GM12878 (cell line): ENCODE data around the gene SUPT3H. TPM values are rescaled to one million over a fixed set of nuclear protein-coding genes. Genes with fewer than 3 reads are reported as not detected.

Experiments
- ATAC-seq: fragments of 200-7000 bp; cut with Tn5 transposase; 3 replicates; pipeline ENCODE4 v1.9.1; 2020; ENCODE audit warnings: mild to moderate bottlenecking, moderate library complexity
- BruUV-seq: library from RNA; stranded (reverse); fragments of 400-500 nt; replicated peaks from 2 replicates; lab custom pipeline; 2021; lab: Mats Ljungman, UMichigan
- CTCF ChIA-PET: fragments of 300-600 bp; sonication (Branson Sonifier 250); formaldehyde crosslinking; extraction: SDS; loops from one replicate; lab custom pipeline; 2021; ENCODE audit warnings: inconsistent platforms; lab: Yijun Ruan, JAX
- POLR2A ChIA-PET: fragments of 350-600 bp; formaldehyde crosslinking; extraction: SDS; loops from one replicate; lab custom pipeline; 2021; ENCODE audit warnings: inconsistent platforms; lab: Charles Lee
- RAD21 ChIA-PET: fragments of 300-600 bp; sonication (Branson Sonifier 250); formaldehyde crosslinking; loops from one replicate; lab custom pipeline; 2023; ENCODE audit warnings: antibody characterized with exemption; ENCODE audit not compliant: unreplicated experiment; lab: Charles Lee
- SMC1A ChIA-PET: fragments of 300-600 bp; sonication (Branson Sonifier 250); formaldehyde crosslinking; loops from one replicate; lab custom pipeline; 2023; ENCODE audit not compliant: unreplicated experiment, uncharacterized antibody; lab: Charles Lee
- DNase-seq: peaks from one replicate; pipeline ENCODE4 v3.0.0-alpha.2; 2011; ENCODE audit warnings: low read depth, low spot score
- FAIRE-seq: peaks from 3 replicates; lab custom pipeline; 2011; peaks lifted over from hg19 to GRCh38; lab: Jason Lieb, UNC
- H2AFZ ChIP-seq: 2 replicates; pipeline ENCODE4 v1.6.0; 2011; ENCODE audit warnings: low read depth, low read length, control low read depth; ENCODE audit not compliant: control insufficient read depth
- H3K27ac ChIP-seq: 2 replicates; pipeline ENCODE4 v1.5.1; 2011; ENCODE audit warnings: control low read depth; ENCODE audit not compliant: control insufficient read depth, insufficient read depth
- H3K27me3 ChIP-seq, 2 experiments: replicated peaks in 1 of 2; 2 replicates each; pipeline versions ENCODE4 v1.6.0 to v1.6.1; 2011; ENCODE audit warnings: low read length in 1 of 2; ENCODE audit not compliant: control insufficient read depth in 2 of 2, insufficient read depth in 2 of 2
- H3K36me3 ChIP-seq, 2 experiments: 2 replicates each; pipeline ENCODE4 v1.5.1; 2011; ENCODE audit warnings: low read length in 1 of 2; ENCODE audit not compliant: control insufficient read depth in 2 of 2, insufficient read depth in 2 of 2
- H3K4me1 ChIP-seq: 2 replicates; pipeline ENCODE4 v1.6.1; 2011; ENCODE audit warnings: mild to moderate bottlenecking, low read length, moderate library complexity, mixed read lengths; ENCODE audit not compliant: control insufficient read depth, insufficient read depth
- H3K4me2 ChIP-seq: 2 replicates; pipeline ENCODE4 v1.6.0; 2011; ENCODE audit warnings: control low read depth; ENCODE audit not compliant: control insufficient read depth, insufficient read depth
- H3K4me3 ChIP-seq: fragments of 200-600 bp; sonication (generic); 2 replicates; pipeline ENCODE4 v1.5.1; 2016
- H3K79me2 ChIP-seq: 2 replicates; pipeline ENCODE4 v1.6.0; 2011; ENCODE audit warnings: low read length; ENCODE audit not compliant: control insufficient read depth, insufficient read depth
- H3K9ac ChIP-seq: 2 replicates; pipeline ENCODE4 v1.8.0; 2011; ENCODE audit warnings: low read length, control low read depth, mixed read lengths; ENCODE audit not compliant: control insufficient read depth, insufficient read depth
- H3K9me3 ChIP-seq: replicated peaks from 3 replicates; pipeline ENCODE4 v1.5.1; 2011; ENCODE audit warnings: mild to moderate bottlenecking, low read length; ENCODE audit not compliant: control insufficient read depth, insufficient read depth
- H4K20me1 ChIP-seq: 2 replicates; pipeline ENCODE4 v1.6.0; 2011; ENCODE audit not compliant: control insufficient read depth, insufficient read depth
- BHLHE40 ChIP-seq, 2 experiments: fragments of 450-650 bp in 1 of 2; IDR thresholded peaks; 2 replicates each; pipeline ENCODE4 v1.6.1; 2011 to 2017; ENCODE audit warnings: low read depth in 2 of 2, borderline replicate concordance in 1 of 2, improper control_type of control experiment in 1 of 2, low read length in 1 of 2, mild to moderate bottlenecking in 1 of 2
- EP300 ChIP-seq, 2 experiments: fragments of 150-350 bp in 1 of 2; IDR thresholded peaks; 2 replicates each; pipeline ENCODE4 v1.6.1; 2011 to 2012; ENCODE audit warnings: low read depth in 2 of 2, low read length in 2 of 2, borderline replicate concordance in 1 of 2, improper control_type of control experiment in 1 of 2, inconsistent platforms in 1 of 2; ENCODE audit not compliant: control insufficient read depth in 1 of 2
- WGBS: methylation state at CpG from one replicate; pipeline ENCODE4 v1.1.6; 2016; ENCODE audit warnings: low lambda C conversion rate; ENCODE audit not compliant: insufficient replicate concordance, insufficient coverage; ENCODE audit errors: missing lambda C conversion rate; 5-methylcytosine and 5-hydroxymethylcytosine counted together
- in situ Hi-C: fragments of 300-500 bp; cut with MboI; formaldehyde crosslinking; loops from 9 replicates; pipeline ENCODE4 v1.14.3; 2018; ENCODE audit warnings: mixed read lengths
- intact Hi-C: fragments of 100-400 bp; cut with micrococcal nuclease; formaldehyde crosslinking; loops from one replicate; pipeline ENCODE4 v1.14.2; 2022; ENCODE audit not compliant: unreplicated experiment
- polyA plus RNA-seq, 11 experiments: library from polyadenylated mRNA; depleted of rRNA in 4 of 11; unstranded in 6 of 11; stranded (reverse) in 5 of 11; fragments of >200 nt; fragmentation: Nextera tagmentation in 4 of 11; fragmentation: Illumina TruSeq in 1 of 11; extraction: Ambion mirVana in 4 of 11; extraction: Trizol in 1 of 11; gene quantifications; 1 replicate in 1 of 11; 2 replicates in 10 of 11; pipeline versions ENCODE4 v1.2.1 to v1.2.3, GENCODE V29; 2011 to 2016; ENCODE audit warnings: inconsistent platforms in 2 of 11, missing spikeins in 2 of 11, low read depth in 1 of 11
- total RNA-seq, 4 experiments: library from RNA; depleted of rRNA in 3 of 4; stranded (reverse); fragments of >200 nt in 3 of 4; fragmentation: Illumina TruSeq in 1 of 4; extraction: Trizol in 1 of 4; gene quantifications; 2 replicates each; pipeline versions ENCODE4 v1.2.1 to v1.2.3, GENCODE V29; 2013 to 2021
- TF ChIP-seq, protein P1 (sequence below), 3 experiments: IDR thresholded peaks in 2 of 3; conservative IDR thresholded peaks in 1 of 3; 2 replicates each; pipeline ENCODE4 v1.5.1; 2011; ENCODE audit warnings: low read depth in 3 of 3, low read length in 3 of 3, mild to moderate bottlenecking in 3 of 3, control low read depth in 2 of 3, moderate library complexity in 2 of 3, inconsistent platforms in 1 of 3, mixed read lengths in 1 of 3; ENCODE audit not compliant: control insufficient read depth in 2 of 3, insufficient read depth in 1 of 3; ENCODE audit errors: extremely low read depth in 1 of 3

SUPT3H gene
- total and polyA plus RNA-seq, 10 of the 15 experiments (the other 5 are each of a cell fraction or from before 2014, with no cell fraction given) = 0.51 to 3.7 (median 2.0) TPM

DNA sequence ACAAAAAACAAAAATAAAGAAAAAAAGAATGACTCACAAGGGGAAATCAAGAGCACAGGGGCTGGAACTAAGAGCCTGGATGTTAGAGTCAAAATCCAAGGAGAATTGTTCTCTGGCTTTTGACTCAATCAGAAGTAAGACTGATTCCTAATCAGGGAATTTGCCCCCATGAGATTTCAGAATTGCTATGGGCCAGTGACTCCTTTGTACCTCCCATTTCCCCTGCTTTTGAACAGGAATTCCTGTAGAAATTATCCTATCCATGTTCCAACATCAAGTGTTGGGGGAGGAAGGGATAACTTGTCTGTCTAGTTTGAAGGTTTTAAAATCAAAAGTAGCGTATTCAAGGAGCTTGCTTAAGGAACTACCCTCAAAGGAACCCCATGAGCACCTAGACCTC, 593.5 kb downstream of the SUPT3H start:
- BruUV-seq = no TSS peak
- no peak for FAIRE-seq
- ChIA-PET POLR2A (interaction anchor here (1.3 kb wide), 1 partner anchor 9 kb away, joined by 3 read pairs; no protein-coding TSS in a partner anchor), SMC1A (interaction anchor here (1.5 to 1.6 kb wide), 2 partner anchors 66 to 147 kb away, joined by 3 read pairs; no protein-coding TSS in a partner anchor), RAD21 (no interaction called here), CTCF (no interaction called here)
- in situ Hi-C loops = no loop called here
- H3K27me3 ChIP-seq = no peaks in the 10 kb centered on the region
- WGBS = 56% methylated on average over 1 of the region's 1 CpG
- no peak overlapping the region for H2AFZ ChIP-seq
- TF ChIP-seq, protein P1, sequence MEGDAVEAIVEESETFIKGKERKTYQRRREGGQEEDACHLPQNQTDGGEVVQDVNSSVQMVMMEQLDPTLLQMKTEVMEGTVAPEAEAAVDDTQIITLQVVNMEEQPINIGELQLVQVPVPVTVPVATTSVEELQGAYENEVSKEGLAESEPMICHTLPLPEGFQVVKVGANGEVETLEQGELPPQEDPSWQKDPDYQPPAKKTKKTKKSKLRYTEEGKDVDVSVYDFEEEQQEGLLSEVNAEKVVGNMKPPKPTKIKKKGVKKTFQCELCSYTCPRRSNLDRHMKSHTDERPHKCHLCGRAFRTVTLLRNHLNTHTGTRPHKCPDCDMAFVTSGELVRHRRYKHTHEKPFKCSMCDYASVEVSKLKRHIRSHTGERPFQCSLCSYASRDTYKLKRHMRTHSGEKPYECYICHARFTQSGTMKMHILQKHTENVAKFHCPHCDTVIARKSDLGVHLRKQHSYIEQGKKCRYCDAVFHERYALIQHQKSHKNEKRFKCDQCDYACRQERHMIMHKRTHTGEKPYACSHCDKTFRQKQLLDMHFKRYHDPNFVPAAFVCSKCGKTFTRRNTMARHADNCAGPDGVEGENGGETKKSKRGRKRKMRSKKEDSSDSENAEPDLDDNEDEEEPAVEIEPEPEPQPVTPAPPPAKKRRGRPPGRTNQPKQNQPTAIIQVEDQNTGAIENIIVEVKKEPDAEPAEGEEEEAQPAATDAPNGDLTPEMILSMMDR (IDR thresholded peaks at IDR 0.05 in 2 of 3, conservative IDR thresholded peaks at IDR 0.05 in 1 of 3; ENCODE audit: control insufficient read depth in 2 of 3, extremely low read depth in 1 of 3, insufficient read depth in 1 of 3, low read depth in 3 of 3, low read length in 3 of 3) = no peak
- TF ChIP-seq EP300 (IDR thresholded peaks at IDR 0.05; ENCODE audit: borderline replicate concordance in 1 of 2, control insufficient read depth in 1 of 2, low read depth in 2 of 2, low read length in 2 of 2) = no peak
- TF ChIP-seq BHLHE40 (IDR thresholded peaks at IDR 0.05; ENCODE audit: borderline replicate concordance in 1 of 2, low read depth in 2 of 2, low read length in 1 of 2) = no peak
- H4K20me1 ChIP-seq = no peaks in the 10 kb centered on the region
- no peak for ATAC-seq
- H3K9me3 ChIP-seq = peaks cover 6% of the 10 kb centered on the region; the same call in 2 of the 3 replicates
- DNase-seq = no peak
- H3K27ac ChIP-seq = no peak overlapping the region
- no peaks in the 10 kb centered on the region for H3K36me3 ChIP-seq
- no peak overlapping the region for H3K4me2 ChIP-seq
- H3K4me3 ChIP-seq = no peak overlapping the region
- H3K9ac ChIP-seq = no peak overlapping the region
- intact Hi-C loops = no loop called here
- peaks cover 10% of the 10 kb centered on the region for H3K4me1 ChIP-seq
- H3K79me2 ChIP-seq = no peaks in the 10 kb centered on the region
